Vagina (tissue), 2 donors: Measurements from ENCODE around the gene STPG2. TPM values are rescaled to one million over a fixed set of nuclear protein-coding genes. Genes with fewer than 3 reads are reported as not detected.
"Not testable (repeated sequence)": the region's sequence is repeated elsewhere in the genome, so short reads cannot be mapped to it uniquely, and the experiment has no call there.

Experiments
- DNase-seq, 2 donors: peaks; one replicate each; pipeline ENCODE4 v3.0.0-alpha.2; 2017; ENCODE audit errors: extremely low spot score in 2 of 2
- H3K27ac ChIP-seq: fragments of 200-600 bp; sonication (generic); one replicate; pipeline ENCODE4 v1.5.1; 2019
- H3K27me3 ChIP-seq: fragments of 200-600 bp; sonication (generic); one replicate; pipeline ENCODE4 v1.5.1; 2019
- H3K36me3 ChIP-seq, 2 donors: fragments of 200-600 bp; sonication (generic); one replicate each; pipeline ENCODE4 v1.5.1; 2017 to 2019
- H3K4me1 ChIP-seq: fragments of 200-600 bp; sonication (generic); one replicate; pipeline ENCODE4 v1.5.1; 2019
- H3K4me3 ChIP-seq, 2 donors: fragments of 200-600 bp; sonication (generic); 1 replicate in 1 of 2; 2 replicates in 1 of 2; pipeline ENCODE4 v1.5.1; 2016 to 2019
- H3K9me3 ChIP-seq: fragments of 200-600 bp; sonication (generic); one replicate; pipeline ENCODE4 v1.5.1; 2019
- CTCF ChIP-seq, 3 experiments: fragments of 450-650 bp in 2 of 3; fragments of 200-600 bp in 1 of 3; sonication (generic) in 1 of 3; IDR thresholded peaks; one replicate each; pipeline ENCODE4 v1.5.1; 2017 to 2019; ENCODE audit warnings: antibody characterized with exemption in 3 of 3, mild to moderate bottlenecking in 2 of 3, moderate library complexity in 2 of 3
- POLR2A ChIP-seq, 2 donors: fragments of 450-650 bp; IDR thresholded peaks; one replicate each; pipeline ENCODE4 v1.6.1; 2017; ENCODE audit warnings: antibody characterized with exemption in 2 of 2, mild to moderate bottlenecking in 2 of 2, moderate library complexity in 2 of 2
- POLR2AphosphoS5 ChIP-seq, 2 donors: sonication (generic); formaldehyde crosslinking; IDR thresholded peaks; one replicate each; pipeline ENCODE4 v1.9.0; 2017; ENCODE audit warnings: antibody characterized with exemption in 2 of 2, mild to moderate bottlenecking in 2 of 2, low read depth in 1 of 2; ENCODE audit not compliant: insufficient read depth in 1 of 2
- intact Hi-C: fragments of 100-400 bp; cut with DNase I; formaldehyde crosslinking; loops from one replicate; pipeline ENCODE4 v1.15.1; 2023
- total RNA-seq: library from RNA; depleted of rRNA; stranded (reverse); fragments of >200 nt; gene quantifications from one replicate; pipeline ENCODE4 v1.2.3, GENCODE V29; 2016

The STPG2 gene
- total RNA-seq, 1 donor from 2014 or later = not detected

- no peaks in the 10 kb centered on the region for H3K9me3 ChIP-seq
- no peak overlapping the region for H3K27ac ChIP-seq
- no peaks in the 10 kb centered on the region for H3K4me1 ChIP-seq
- no peak overlapping the region for H3K4me3 ChIP-seq
- no peaks in the 10 kb centered on the region for H3K36me3 ChIP-seq
- DNase-seq = no peak
- TF ChIP-seq CTCF (IDR thresholded peaks at IDR 0.05) = no peak
- TF ChIP-seq POLR2AphosphoS5 (IDR thresholded peaks at IDR 0.05; ENCODE audit: insufficient read depth in 1 of 2, low read depth in 1 of 2) = no peak
- TF ChIP-seq POLR2A (IDR thresholded peaks at IDR 0.05) = no peak
- no peaks in the 10 kb centered on the region for H3K27me3 ChIP-seq
- intact Hi-C loops = no loop called here
These were observed 231.1 kb downstream of the STPG2 start for GRCh38 chr4:97912156-97912555.

- TF ChIP-seq CTCF (IDR thresholded peaks at IDR 0.05) (no peak), POLR2A (IDR thresholded peaks at IDR 0.05) (no peak), POLR2AphosphoS5 (IDR thresholded peaks at IDR 0.05; ENCODE audit: insufficient read depth in 1 of 2, low read depth in 1 of 2) (no peak)
- no peaks in the 10 kb centered on the region for H3K27me3 ChIP-seq
- no peaks in the 10 kb centered on the region for H3K4me1 ChIP-seq
- DNase-seq = no peak
- intact Hi-C loops = no loop called here
- H3K36me3 ChIP-seq = no peaks in the 10 kb centered on the region
- no peaks in the 10 kb centered on the region for H3K9me3 ChIP-seq
- H3K27ac ChIP-seq = no peak overlapping the region
- H3K4me3 ChIP-seq = no peak overlapping the region
These were observed 231.9 kb downstream of the STPG2 start for GRCh38 chr4:97911236-97911906.

- Histone ChIP-seq H3K9me3 (no peaks in the 10 kb centered on the region), H3K36me3 (no peaks in the 10 kb centered on the region), H3K27me3 (no peaks in the 10 kb centered on the region), H3K4me1 (no peaks in the 10 kb centered on the region), H3K4me3 (no peak overlapping the region), H3K27ac (no peak overlapping the region)
- intact Hi-C loops = no loop called here
- no peak for DNase-seq
- TF ChIP-seq POLR2AphosphoS5 (IDR thresholded peaks at IDR 0.05; ENCODE audit: insufficient read depth in 1 of 2, low read depth in 1 of 2) (no peak), POLR2A (IDR thresholded peaks at IDR 0.05) (no peak), CTCF (IDR thresholded peaks at IDR 0.05) (no peak)
These were observed 233.3 kb downstream of the STPG2 start for GRCh38 chr4:97910005-97910404.

GRCh38 chr4:97903436-97904189 is 239.7 kb downstream of the STPG2 start:
- H3K4me3 ChIP-seq, DNase-seq, H3K9me3 ChIP-seq, H3K27ac ChIP-seq, intact Hi-C loops, H3K27me3 ChIP-seq, H3K36me3 ChIP-seq, H3K4me1 ChIP-seq: not testable (repeated sequence)

- Histone ChIP-seq H3K9me3 (no peaks in the 10 kb centered on the region), H3K27ac (no peak overlapping the region), H3K36me3 (no peaks in the 10 kb centered on the region), H3K27me3 (no peaks in the 10 kb centered on the region), H3K4me3 (no peak overlapping the region), H3K4me1 (no peaks in the 10 kb centered on the region)
- intact Hi-C loops = no loop called here
- no peak for TF ChIP-seq CTCF (IDR thresholded peaks at IDR 0.05)
- TF ChIP-seq POLR2AphosphoS5 (IDR thresholded peaks at IDR 0.05; ENCODE audit: insufficient read depth in 1 of 2, low read depth in 1 of 2) = no peak
- TF ChIP-seq POLR2A (IDR thresholded peaks at IDR 0.05) = no peak
- DNase-seq = no peak
These were observed 243.0 kb downstream of the STPG2 start for GRCh38 chr4:97900229-97900628.
